H1 (cell line): Measurements from ENCODE around the gene FAIM2. TPM values are rescaled to one million over a fixed set of nuclear protein-coding genes. Genes with fewer than 3 reads are reported as not detected.

Source experiments
- CTCF ChIA-PET: fragments of 300-600 bp; sonication (Branson Sonifier 250); formaldehyde crosslinking; loops from one replicate; lab custom pipeline; 2021; ENCODE audit not compliant: partially characterized antibody; lab: Charles Lee
- POLR2A ChIA-PET: fragments of 300-600 bp; sonication (Branson Sonifier 250); formaldehyde crosslinking; loops from one replicate; lab custom pipeline; 2021; ENCODE audit warnings: inconsistent platforms; ENCODE audit not compliant: partially characterized antibody; lab: Charles Lee
- DNase-seq, 2 experiments: peaks; one replicate each; pipeline versions ENCODE4 v3.0.0 to v3.0.0-alpha.2; 2010 to 2022; ENCODE audit warnings: low spot score in 2 of 2, low read depth in 1 of 2, mixed read lengths in 1 of 2
- FAIRE-seq: peaks from 2 replicates; lab custom pipeline; 2011; peaks lifted over from hg19 to GRCh38; lab: Jason Lieb, UNC
- H2AFZ ChIP-seq: 2 replicates; pipeline ENCODE4 v1.8.1; 2012; ENCODE audit warnings: low read length, inconsistent platforms
- H2AK5ac ChIP-seq: 2 replicates; pipeline ENCODE4 v1.6.1; 2013; ENCODE audit warnings: low read depth, low read length
- H2BK120ac ChIP-seq: replicated peaks from 2 replicates; pipeline ENCODE3; 2013; ENCODE audit warnings: low read depth, low read length, inconsistent platforms
- H2BK12ac ChIP-seq: 2 replicates; pipeline ENCODE4 v1.6.1; 2013; ENCODE audit warnings: low read depth, low read length
- H2BK15ac ChIP-seq: 2 replicates; pipeline ENCODE4 v1.6.1; 2013; ENCODE audit warnings: low read length
- H2BK20ac ChIP-seq: 2 replicates; pipeline ENCODE4 v1.6.1; 2013; ENCODE audit warnings: low read length
- H2BK5ac ChIP-seq: 2 replicates; pipeline ENCODE4 v1.6.1; 2013; ENCODE audit warnings: low read depth, low read length
- H3K14ac ChIP-seq: 2 replicates; pipeline ENCODE4 v1.6.1; 2013; ENCODE audit warnings: inconsistent platforms; ENCODE audit not compliant: insufficient read length
- H3K18ac ChIP-seq: 2 replicates; pipeline ENCODE4 v1.6.1; 2013; ENCODE audit warnings: low read length; ENCODE audit errors: extremely low read depth
- H3K23ac ChIP-seq: 2 replicates; pipeline ENCODE4 v1.6.1; 2013; ENCODE audit warnings: inconsistent platforms; ENCODE audit not compliant: insufficient read length
- H3K23me2 ChIP-seq: 2 replicates; pipeline ENCODE4 v1.6.1; 2013; ENCODE audit warnings: low read depth, low read length
- H3K27ac ChIP-seq: 2 replicates; pipeline ENCODE4 v1.6.1; 2011; ENCODE audit warnings: low read depth, low read length, inconsistent platforms
- H3K27me3 ChIP-seq, 4 experiments: replicated peaks in 1 of 4; 1 replicate in 1 of 4; 2 replicates in 3 of 4; pipeline versions ENCODE4 v1.6.1 to v1.8.1; 2011 to 2013; ENCODE audit warnings: low read length in 3 of 4, mild to moderate bottlenecking in 3 of 4, inconsistent platforms in 2 of 4, mixed read lengths in 2 of 4, moderate library complexity in 1 of 4; ENCODE audit not compliant: control insufficient read depth in 3 of 4, insufficient read depth in 3 of 4; ENCODE audit errors: extremely low read depth in 1 of 4
- H3K36me3 ChIP-seq, 4 experiments: 2 replicates each; pipeline versions ENCODE4 v1.6.1 to v1.8.1; 2011 to 2013; ENCODE audit warnings: mild to moderate bottlenecking in 4 of 4, low read length in 3 of 4, moderate library complexity in 2 of 4, control low read depth in 1 of 4, inconsistent platforms in 1 of 4; ENCODE audit not compliant: insufficient read depth in 4 of 4, control insufficient read depth in 2 of 4
- H3K4ac ChIP-seq: replicated peaks from 2 replicates; pipeline ENCODE3; 2013; ENCODE audit warnings: low read length, low read depth, mixed read lengths, inconsistent platforms; ENCODE audit not compliant: insufficient read length
- H3K4me1 ChIP-seq, 4 experiments: replicated peaks in 1 of 4; 1 replicate in 1 of 4; 2 replicates in 3 of 4; pipeline versions ENCODE4 v1.6.1 to v1.8.1; 2011 to 2013; ENCODE audit warnings: low read length in 3 of 4, inconsistent platforms in 2 of 4, mixed read lengths in 1 of 4; ENCODE audit not compliant: insufficient read depth in 4 of 4, control insufficient read depth in 3 of 4
- H3K4me2 ChIP-seq, 2 experiments: 2 replicates each; pipeline versions ENCODE4 v1.6.1 to v1.8.1; 2011 to 2013; ENCODE audit warnings: low read depth in 2 of 2, low read length in 2 of 2, control low read depth in 1 of 2, inconsistent platforms in 1 of 2, mild to moderate bottlenecking in 1 of 2; ENCODE audit not compliant: insufficient read depth in 1 of 2
- H3K4me3 ChIP-seq, 4 experiments: fragments of 200-600, 300-600 bp in 1 of 4; sonication (generic), shearing (Covaris generic), sonication (Bioruptor Twin) in 1 of 4; 2 replicates each; pipeline versions ENCODE4 v1.5.1 to v1.8.1; 2011 to 2016; ENCODE audit warnings: low read length in 4 of 4, low read depth in 3 of 4, control low read depth in 2 of 4, inconsistent platforms in 2 of 4, mild to moderate bottlenecking in 2 of 4, mixed read lengths in 1 of 4, moderate library complexity in 1 of 4; ENCODE audit not compliant: insufficient read depth in 2 of 4; ENCODE audit errors: extremely low read depth in 1 of 4
- H3K56ac ChIP-seq: replicated peaks from 2 replicates; pipeline ENCODE3; 2013; ENCODE audit warnings: low read depth, mild to moderate bottlenecking, mixed read lengths, low read length, inconsistent platforms; ENCODE audit not compliant: insufficient read length
- H3K79me1 ChIP-seq: 2 replicates; pipeline ENCODE4 v1.6.1; 2013; ENCODE audit warnings: low read depth, low read length, control low read depth
- H3K79me2 ChIP-seq, 2 experiments: 2 replicates each; pipeline versions ENCODE4 v1.6.1 to v1.8.1; 2012 to 2013; ENCODE audit warnings: low read length in 2 of 2, mild to moderate bottlenecking in 2 of 2, inconsistent platforms in 1 of 2; ENCODE audit not compliant: insufficient read depth in 2 of 2, control insufficient read depth in 1 of 2
- H3K9ac ChIP-seq, 4 experiments: replicated peaks in 1 of 4; 1 replicate in 1 of 4; 2 replicates in 3 of 4; pipeline versions ENCODE4 v1.6.1 to v1.8.1; 2011 to 2013; ENCODE audit warnings: low read depth in 3 of 4, low read length in 3 of 4, control low read depth in 2 of 4, mild to moderate bottlenecking in 2 of 4, moderate library complexity in 2 of 4, inconsistent platforms in 1 of 4; ENCODE audit errors: extremely low read depth in 1 of 4
- H3K9me3 ChIP-seq, 2 experiments: 2 replicates each; pipeline versions ENCODE4 v1.6.1 to v1.8.1; 2012 to 2013; ENCODE audit warnings: mild to moderate bottlenecking in 2 of 2, moderate library complexity in 2 of 2, control low read depth in 1 of 2, inconsistent platforms in 1 of 2, low read depth in 1 of 2, low read length in 1 of 2, mixed read lengths in 1 of 2; ENCODE audit not compliant: insufficient read depth in 2 of 2
- H4K20me1 ChIP-seq, 2 experiments: replicated peaks in 1 of 2; 2 replicates each; pipeline versions ENCODE3 to v1.8.1; 2011 to 2013; ENCODE audit warnings: inconsistent platforms in 2 of 2, low read length in 2 of 2, mild to moderate bottlenecking in 1 of 2; ENCODE audit not compliant: insufficient read depth in 2 of 2, control insufficient read depth in 1 of 2
- H4K5ac ChIP-seq: 2 replicates; pipeline ENCODE4 v1.6.1; 2013; ENCODE audit warnings: low read length, low read depth, mixed read lengths, inconsistent platforms; ENCODE audit not compliant: insufficient read length
- H4K8ac ChIP-seq: 2 replicates; pipeline ENCODE4 v1.8.0; 2013; ENCODE audit warnings: mild to moderate bottlenecking, moderate library complexity, low read length, inconsistent platforms; ENCODE audit not compliant: insufficient read depth; ENCODE audit errors: extremely low read depth
- H4K91ac ChIP-seq: replicated peaks from 2 replicates; pipeline ENCODE3; 2013; ENCODE audit warnings: low read length, mixed read lengths, inconsistent platforms; ENCODE audit not compliant: insufficient read length
- NRF1 ChIP-seq: IDR thresholded peaks from 2 replicates; pipeline ENCODE4 v1.6.1; 2011; ENCODE audit warnings: mild to moderate bottlenecking, low read depth, low read length, improper control_type of control experiment
- RBBP5 ChIP-seq: IDR thresholded peaks from 2 replicates; pipeline ENCODE4 v1.7.1; 2012; ENCODE audit warnings: low read depth, mild to moderate bottlenecking, inconsistent platforms, low read length, moderate library complexity, borderline replicate concordance
- WGBS, 2 experiments: shearing (Covaris generic) in 1 of 2; methylation state at CpG; one replicate each; pipeline versions ENCODE4 v1.1.6 to v1.1.7; 2013 to 2015; ENCODE audit warnings: low lambda C conversion rate in 2 of 2, mixed read lengths in 2 of 2, inconsistent platforms in 1 of 2, low coverage in 1 of 2, missing lambda C conversion rate in 1 of 2; ENCODE audit not compliant: insufficient replicate concordance in 2 of 2, insufficient coverage in 1 of 2, insufficient read length in 1 of 2; ENCODE audit errors: extremely low coverage in 1 of 2, missing lambda C conversion rate in 1 of 2; 5-methylcytosine and 5-hydroxymethylcytosine counted together
- polyA plus RNA-seq, 7 experiments: library from polyadenylated mRNA; depleted of rRNA in 3 of 7; stranded (reverse) in 5 of 7; unstranded in 2 of 7; fragments of >200 nt in 5 of 7; fragments of 200-250 nt in 2 of 7; gene quantifications; 1 replicate in 5 of 7; 2 replicates in 1 of 7; 4 replicates in 1 of 7; pipeline versions ENCODE4 v1.2.1 to v1.2.3, GENCODE V29; 2011 to 2013; ENCODE audit warnings: missing spikeins in 2 of 7, mixed read lengths in 2 of 7
- total RNA-seq: library from RNA; stranded (reverse); fragmentation: NEBNext Ultra II Directional; extraction: Animal tissue kit (Norgen Biotek cat#: 25700); gene quantifications from 2 replicates; pipeline ENCODE4 v1.2.1, GENCODE V29; 2021

The FAIM2 gene
- total and polyA plus RNA-seq, 2 of the 8 experiments (the other 6 are each of a cell fraction or from before 2014, with no cell fraction given): 0.89 to 1.3 TPM

DNA sequence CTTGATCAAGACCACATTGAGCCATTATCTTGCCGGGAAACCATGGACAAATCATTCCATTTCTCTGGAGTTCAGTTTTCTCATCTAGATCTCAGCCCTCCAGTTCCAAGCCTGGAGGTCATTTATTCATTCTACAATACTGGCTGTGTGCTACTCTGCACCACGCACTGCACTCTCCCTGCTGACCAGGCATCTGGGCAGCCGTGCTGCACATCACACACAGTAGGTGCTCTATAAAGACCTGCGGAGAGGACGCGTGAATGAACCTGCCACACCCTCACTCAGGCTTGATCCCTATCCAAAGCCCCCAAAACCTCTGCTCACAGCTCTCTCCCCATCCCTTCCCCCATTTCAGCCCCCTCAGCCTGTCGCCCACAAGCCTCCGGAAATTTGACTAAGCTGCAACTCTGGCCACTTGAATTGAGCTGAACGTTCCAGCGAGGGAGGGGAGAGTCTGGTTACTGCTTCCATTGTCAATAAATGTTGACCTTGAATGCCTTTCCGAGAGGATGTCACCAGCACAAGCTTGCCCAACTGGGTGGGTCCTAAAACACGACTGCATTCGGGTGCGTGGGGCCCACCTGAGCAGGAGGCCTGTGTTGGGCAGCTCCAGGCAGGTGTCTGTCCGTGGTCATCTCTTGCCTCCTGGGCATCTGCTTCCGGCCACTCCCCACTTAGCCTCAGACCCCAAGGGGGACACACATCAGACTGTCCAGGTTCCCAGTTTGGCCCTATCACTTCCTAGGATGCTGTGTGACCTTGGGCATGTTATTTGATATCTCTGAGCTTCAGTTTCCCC, 17.8 kb downstream of the FAIM2 start:
- Histone ChIP-seq H2BK15ac (no peak overlapping the region), H3K14ac (no peak overlapping the region), H3K27me3 (no peaks in the 10 kb centered on the region; a peak in 1 of 7 replicates), H3K79me2 (no peaks in the 10 kb centered on the region), H2BK20ac (peak overlapping the region; percentile 87; the same call in 1 of the 2 replicates), H3K4me2 (0 out of 4 replicates have a peak overlapping the region, but pooled peaks of 1 of the 2 experiments have one; percentile 20), H3K27ac (no peak overlapping the region), H3K9ac (no peak overlapping the region), H2AK5ac (no peak overlapping the region), H4K8ac (no peak overlapping the region), H2BK120ac (no peak overlapping the region), H2BK5ac (no peak overlapping the region), H4K91ac (peak overlapping the region; percentile 13), H3K9me3 (no peaks in the 10 kb centered on the region), H3K4me1 (peaks cover 0 to 29% (median 13%) of the 10 kb centered on the region in 4 experiments; a peak in 6 of 7 replicates), H2AFZ (no peak overlapping the region), H3K4me3 (no peak overlapping the region), H2BK12ac (peak overlapping the region; percentile 35; the same call in 1 of the 2 replicates), H3K23ac (no peak overlapping the region), H3K23me2 (no peaks in the 10 kb centered on the region; the same call in 1 of the 2 replicates), H3K18ac (no peak overlapping the region), H3K79me1 (no peaks in the 10 kb centered on the region; the same call in 1 of the 2 replicates), H4K5ac (no peak overlapping the region), H3K56ac (no peak overlapping the region), H3K4ac (no peak overlapping the region), H4K20me1 (no peaks in the 10 kb centered on the region), H3K36me3 (no peaks in the 10 kb centered on the region)
- FAIRE-seq: no peak
- WGBS, 2 experiments: 84% methylated on average over 16 of the region's 16 CpGs; no CpG with 5 or more reads in 1 of the 2 experiments
- no peak for DNase-seq
- CTCF ChIA-PET: interaction anchor here (0.7 to 2.9 kb wide), 7 partner anchors 9 to 81 kb away, joined by 3 to 22 read pairs (median 9); no protein-coding TSS in a partner anchor
- TF ChIP-seq RBBP5 (no peak), NRF1 (no peak)
- POLR2A ChIA-PET: interaction anchor here (1.3 to 1.8 kb wide), 3 partner anchors 8 to 39 kb away, joined by 3 to 8 read pairs (median 5); no protein-coding TSS in a partner anchor
